Liver (tissue), 9 donors: Measurements from ENCODE around the gene DDX53. TPM values are rescaled to one million over a fixed set of nuclear protein-coding genes. Genes with fewer than 3 reads are reported as not detected.

Experiments used
- DNase-seq: peaks from one replicate; pipeline ENCODE4 v3.0.0-alpha.2; 2017; ENCODE audit warnings: low spot score
- H3K27ac ChIP-seq, 2 donors: one replicate each; pipeline ENCODE4 v1.7.0; 2013; ENCODE audit warnings: inconsistent platforms in 2 of 2, low read length in 2 of 2, control low read depth in 1 of 2, low read depth in 1 of 2, mild to moderate bottlenecking in 1 of 2
- H3K27me3 ChIP-seq, 4 donors: one replicate each; pipeline versions ENCODE4 v1.6.1 to v1.7.0; 2013; ENCODE audit warnings: low read length in 3 of 4, inconsistent platforms in 1 of 4, mild to moderate bottlenecking in 1 of 4, moderate library complexity in 1 of 4; ENCODE audit not compliant: control insufficient read depth in 4 of 4, insufficient read depth in 4 of 4
- H3K36me3 ChIP-seq, 4 donors: one replicate each; pipeline versions ENCODE4 v1.6.1 to v1.7.0; 2013; ENCODE audit warnings: low read length in 3 of 4, mild to moderate bottlenecking in 3 of 4, low read depth in 1 of 4, moderate library complexity in 1 of 4; ENCODE audit not compliant: control insufficient read depth in 4 of 4, insufficient read depth in 3 of 4
- H3K4me1 ChIP-seq, 4 donors: one replicate each; pipeline versions ENCODE4 v1.6.1 to v1.7.0; 2013; ENCODE audit warnings: low read length in 3 of 4, mild to moderate bottlenecking in 3 of 4, moderate library complexity in 1 of 4; ENCODE audit not compliant: control insufficient read depth in 4 of 4, insufficient read depth in 4 of 4
- H3K4me3 ChIP-seq, 3 donors: one replicate each; pipeline versions ENCODE4 v1.6.1 to v1.7.0; 2013; ENCODE audit warnings: low read length in 3 of 3, control low read depth in 1 of 3, low read depth in 1 of 3, mild to moderate bottlenecking in 1 of 3
- H3K9ac ChIP-seq, 2 donors: one replicate each; pipeline ENCODE4 v1.7.0; 2013; ENCODE audit warnings: low read length in 2 of 2, mild to moderate bottlenecking in 2 of 2, moderate library complexity in 2 of 2, control low read depth in 1 of 2, low read depth in 1 of 2
- H3K9me3 ChIP-seq, 4 donors: one replicate each; pipeline versions ENCODE4 v1.6.1 to v1.7.0; 2013; ENCODE audit warnings: low read length in 3 of 4; ENCODE audit not compliant: control insufficient read depth in 4 of 4
- EGR1 ChIP-seq, 2 donors: IDR thresholded peaks; 2 replicates each; pipeline ENCODE4 v1.6.1; 2016 to 2018; ENCODE audit warnings: antibody characterized with exemption in 2 of 2, low read depth in 2 of 2
- FOXA2 ChIP-seq: IDR thresholded peaks from 2 replicates; pipeline ENCODE4 v1.6.1; 2016; ENCODE audit warnings: antibody characterized with exemption
- GABPA ChIP-seq, 2 donors: IDR thresholded peaks in 1 of 2; conservative IDR thresholded peaks in 1 of 2; 2 replicates each; pipeline ENCODE4 v1.6.1; 2016; ENCODE audit warnings: antibody characterized with exemption in 2 of 2, mild to moderate bottlenecking in 1 of 2, moderate library complexity in 1 of 2
- HNF4A ChIP-seq, 2 donors: conservative IDR thresholded peaks; 2 replicates each; pipeline ENCODE4 v1.6.1; 2016; ENCODE audit warnings: antibody characterized with exemption in 2 of 2, mild to moderate bottlenecking in 2 of 2
- HNF4G ChIP-seq: IDR thresholded peaks from 2 replicates; pipeline ENCODE4 v1.6.1; 2016; ENCODE audit warnings: antibody characterized with exemption
- JUND ChIP-seq, 2 donors: IDR thresholded peaks; 2 replicates each; pipeline ENCODE4 v1.6.1; 2016; ENCODE audit warnings: antibody characterized with exemption in 2 of 2
- NR2F2 ChIP-seq: IDR thresholded peaks from 2 replicates; pipeline ENCODE4 v1.6.1; 2016; ENCODE audit warnings: antibody characterized with exemption
- RAD21 ChIP-seq, 2 donors: IDR thresholded peaks; 2 replicates each; pipeline ENCODE4 v1.6.1; 2016; ENCODE audit warnings: antibody characterized with exemption in 2 of 2, mild to moderate bottlenecking in 2 of 2
- RXRA ChIP-seq, 2 donors: IDR thresholded peaks; 2 replicates each; pipeline ENCODE4 v1.6.1; 2017 to 2018; ENCODE audit warnings: antibody characterized with exemption in 2 of 2, mild to moderate bottlenecking in 1 of 2
- SP1 ChIP-seq: IDR thresholded peaks from 2 replicates; pipeline ENCODE4 v1.6.1; 2018; ENCODE audit warnings: antibody characterized with exemption, mild to moderate bottlenecking
- TAF1 ChIP-seq: conservative IDR thresholded peaks from 2 replicates; pipeline ENCODE4 v1.6.1; 2016; ENCODE audit warnings: antibody characterized with exemption, mild to moderate bottlenecking
- YY1 ChIP-seq: IDR thresholded peaks from 2 replicates; pipeline ENCODE4 v1.6.1; 2016; ENCODE audit warnings: antibody characterized with exemption, mild to moderate bottlenecking
- WGBS: extraction: QIAGEN DNeasy Blood & Tissue Kit; methylation state at CpG from one replicate; pipeline ENCODE4 v1.1.7; 2013; 5-methylcytosine and 5-hydroxymethylcytosine counted together
- polyA plus RNA-seq, 2 donors: library from polyadenylated mRNA; stranded (reverse) in 1 of 2; unstranded in 1 of 2; fragments of 200-250 nt in 1 of 2; fragments of >200 nt in 1 of 2; fragmentation: Nextera tagmentation in 1 of 2; extraction: Ambion mirVana in 1 of 2; gene quantifications; one replicate each; pipeline versions ENCODE4 v1.2.1 to v1.2.3, GENCODE V29; 2013 to 2015
- total RNA-seq, 2 donors: library from RNA; depleted of rRNA; stranded (reverse); fragments of >200 nt; gene quantifications; one replicate each; pipeline ENCODE4 v1.2.3, GENCODE V29; 2014
- TF ChIP-seq, protein P1 (sequence below): IDR thresholded peaks from 2 replicates; pipeline ENCODE4 v1.6.1; 2016; ENCODE audit warnings: antibody characterized with exemption
- TF ChIP-seq, protein P2 (sequence below): IDR thresholded peaks from 2 replicates; pipeline ENCODE4 v1.6.1; 2016; ENCODE audit warnings: antibody characterized with exemption
- TF ChIP-seq, protein P3 (sequence below): fragments of 150-350 bp; IDR thresholded peaks from 2 replicates; pipeline ENCODE4 v1.5.1; 2017; ENCODE audit warnings: improper control_type of control experiment, low read depth, low read length; ENCODE audit not compliant: missing input control
- TF ChIP-seq, protein P4 (sequence below): IDR thresholded peaks from 2 replicates; pipeline ENCODE4 v1.6.1; 2016; ENCODE audit warnings: antibody characterized with exemption
- TF ChIP-seq, protein P5 (sequence below): IDR thresholded peaks from 2 replicates; pipeline ENCODE4 v1.6.1; 2016; ENCODE audit warnings: antibody characterized with exemption, mild to moderate bottlenecking
- donor health status: healthy.
- donor health status: healthy.
- donor health status: healthy.
- donor health status: healthy.
- donor health status: healthy.

Gene DDX53
- total and polyA plus RNA-seq, 4 donors, result not detected

DNA sequence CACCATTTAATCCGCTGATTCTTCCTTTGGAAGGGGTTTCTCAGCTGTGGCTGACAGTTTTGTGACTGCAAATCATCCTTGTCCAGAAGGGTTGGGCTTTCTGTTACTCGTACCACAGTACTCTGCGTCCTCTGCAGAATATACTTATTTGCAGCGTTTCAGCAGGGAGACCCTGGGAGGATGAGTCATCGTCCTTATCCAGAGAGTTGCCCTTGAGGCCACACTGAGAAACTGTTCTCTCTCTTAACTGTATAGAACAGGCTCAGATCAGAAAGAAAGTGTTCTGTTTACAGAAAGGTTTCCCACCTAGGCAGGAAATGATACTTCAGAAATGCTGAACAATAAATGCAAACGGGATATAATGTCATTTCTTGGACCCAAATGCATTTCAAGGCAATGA, 47.8 kb upstream of the DDX53 start:
- Histone ChIP-seq H3K4me1 (no peaks in the 10 kb centered on the region), H3K9ac (no peak overlapping the region), H3K4me3 (no peak overlapping the region), H3K27me3 (peaks cover 0 to 4% (median 0%) of the 10 kb centered on the region in 4 donors), H3K9me3 (no peaks in the 10 kb centered on the region), H3K27ac (no peak overlapping the region), H3K36me3 (no peaks in the 10 kb centered on the region)
- DNase-seq, result no peak
- TF ChIP-seq RAD21 (IDR thresholded peaks at IDR 0.05) (no peak), JUND (IDR thresholded peaks at IDR 0.05) (peak in 1 of 2 donors; percentile 12)
- 45% methylated on average over 6 of the region's 6 CpGs for WGBS

DNA sequence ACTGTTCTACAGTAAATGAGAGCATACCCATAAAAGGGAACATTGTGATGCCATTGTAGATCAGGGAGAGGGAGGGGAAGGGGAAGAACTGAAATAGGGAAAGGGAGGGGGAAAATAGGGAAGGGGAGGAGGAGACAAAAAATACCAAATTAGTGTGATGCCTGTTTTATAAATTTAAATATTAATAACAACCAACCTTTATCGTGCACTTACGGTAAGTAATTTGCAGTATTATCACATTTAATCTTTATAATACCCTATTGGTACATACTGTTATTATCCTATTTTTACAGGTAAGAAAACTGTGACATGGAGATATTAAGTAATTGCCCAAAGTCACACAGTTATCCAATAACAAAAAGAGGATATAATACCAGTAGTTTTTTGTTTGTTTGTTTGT, 41.5 kb upstream of the DDX53 start:
- no peak overlapping the region for H3K27ac ChIP-seq
- H3K27me3 ChIP-seq, result peaks cover 0 to 4% (median 0%) of the 10 kb centered on the region in 4 donors
- DNase-seq, result no peak
- H3K4me1 ChIP-seq, result no peaks in the 10 kb centered on the region
- H3K9me3 ChIP-seq, result no peaks in the 10 kb centered on the region
- no peaks in the 10 kb centered on the region for H3K36me3 ChIP-seq
- no peak overlapping the region for H3K9ac ChIP-seq
- TF ChIP-seq HNF4A (conservative IDR thresholded peaks at IDR 0.05), result no peak
- TF ChIP-seq, protein P1, sequence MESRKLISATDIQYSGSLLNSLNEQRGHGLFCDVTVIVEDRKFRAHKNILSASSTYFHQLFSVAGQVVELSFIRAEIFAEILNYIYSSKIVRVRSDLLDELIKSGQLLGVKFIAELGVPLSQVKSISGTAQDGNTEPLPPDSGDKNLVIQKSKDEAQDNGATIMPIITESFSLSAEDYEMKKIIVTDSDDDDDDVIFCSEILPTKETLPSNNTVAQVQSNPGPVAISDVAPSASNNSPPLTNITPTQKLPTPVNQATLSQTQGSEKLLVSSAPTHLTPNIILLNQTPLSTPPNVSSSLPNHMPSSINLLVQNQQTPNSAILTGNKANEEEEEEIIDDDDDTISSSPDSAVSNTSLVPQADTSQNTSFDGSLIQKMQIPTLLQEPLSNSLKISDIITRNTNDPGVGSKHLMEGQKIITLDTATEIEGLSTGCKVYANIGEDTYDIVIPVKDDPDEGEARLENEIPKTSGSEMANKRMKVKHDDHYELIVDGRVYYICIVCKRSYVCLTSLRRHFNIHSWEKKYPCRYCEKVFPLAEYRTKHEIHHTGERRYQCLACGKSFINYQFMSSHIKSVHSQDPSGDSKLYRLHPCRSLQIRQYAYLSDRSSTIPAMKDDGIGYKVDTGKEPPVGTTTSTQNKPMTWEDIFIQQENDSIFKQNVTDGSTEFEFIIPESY, result no peak
- TF ChIP-seq NR2F2, result no peak
- TF ChIP-seq, protein P2, sequence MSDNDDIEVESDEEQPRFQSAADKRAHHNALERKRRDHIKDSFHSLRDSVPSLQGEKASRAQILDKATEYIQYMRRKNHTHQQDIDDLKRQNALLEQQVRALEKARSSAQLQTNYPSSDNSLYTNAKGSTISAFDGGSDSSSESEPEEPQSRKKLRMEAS, result no peak
- TF ChIP-seq, protein P3, sequence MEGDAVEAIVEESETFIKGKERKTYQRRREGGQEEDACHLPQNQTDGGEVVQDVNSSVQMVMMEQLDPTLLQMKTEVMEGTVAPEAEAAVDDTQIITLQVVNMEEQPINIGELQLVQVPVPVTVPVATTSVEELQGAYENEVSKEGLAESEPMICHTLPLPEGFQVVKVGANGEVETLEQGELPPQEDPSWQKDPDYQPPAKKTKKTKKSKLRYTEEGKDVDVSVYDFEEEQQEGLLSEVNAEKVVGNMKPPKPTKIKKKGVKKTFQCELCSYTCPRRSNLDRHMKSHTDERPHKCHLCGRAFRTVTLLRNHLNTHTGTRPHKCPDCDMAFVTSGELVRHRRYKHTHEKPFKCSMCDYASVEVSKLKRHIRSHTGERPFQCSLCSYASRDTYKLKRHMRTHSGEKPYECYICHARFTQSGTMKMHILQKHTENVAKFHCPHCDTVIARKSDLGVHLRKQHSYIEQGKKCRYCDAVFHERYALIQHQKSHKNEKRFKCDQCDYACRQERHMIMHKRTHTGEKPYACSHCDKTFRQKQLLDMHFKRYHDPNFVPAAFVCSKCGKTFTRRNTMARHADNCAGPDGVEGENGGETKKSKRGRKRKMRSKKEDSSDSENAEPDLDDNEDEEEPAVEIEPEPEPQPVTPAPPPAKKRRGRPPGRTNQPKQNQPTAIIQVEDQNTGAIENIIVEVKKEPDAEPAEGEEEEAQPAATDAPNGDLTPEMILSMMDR, result no peak
- TF ChIP-seq GABPA (IDR thresholded peaks at IDR 0.05 in 1 of 2, conservative IDR thresholded peaks at IDR 0.05 in 1 of 2), result no peak
- no peak for TF ChIP-seq RAD21 (IDR thresholded peaks at IDR 0.05)
- no peak for TF ChIP-seq SP1
- TF ChIP-seq JUND (IDR thresholded peaks at IDR 0.05), result no peak
- no peak for TF ChIP-seq HNF4G
- TF ChIP-seq TAF1, result no peak
- H3K4me3 ChIP-seq, result no peak overlapping the region
- WGBS, result 91% methylated on average over 2 of the region's 2 CpGs

DNA sequence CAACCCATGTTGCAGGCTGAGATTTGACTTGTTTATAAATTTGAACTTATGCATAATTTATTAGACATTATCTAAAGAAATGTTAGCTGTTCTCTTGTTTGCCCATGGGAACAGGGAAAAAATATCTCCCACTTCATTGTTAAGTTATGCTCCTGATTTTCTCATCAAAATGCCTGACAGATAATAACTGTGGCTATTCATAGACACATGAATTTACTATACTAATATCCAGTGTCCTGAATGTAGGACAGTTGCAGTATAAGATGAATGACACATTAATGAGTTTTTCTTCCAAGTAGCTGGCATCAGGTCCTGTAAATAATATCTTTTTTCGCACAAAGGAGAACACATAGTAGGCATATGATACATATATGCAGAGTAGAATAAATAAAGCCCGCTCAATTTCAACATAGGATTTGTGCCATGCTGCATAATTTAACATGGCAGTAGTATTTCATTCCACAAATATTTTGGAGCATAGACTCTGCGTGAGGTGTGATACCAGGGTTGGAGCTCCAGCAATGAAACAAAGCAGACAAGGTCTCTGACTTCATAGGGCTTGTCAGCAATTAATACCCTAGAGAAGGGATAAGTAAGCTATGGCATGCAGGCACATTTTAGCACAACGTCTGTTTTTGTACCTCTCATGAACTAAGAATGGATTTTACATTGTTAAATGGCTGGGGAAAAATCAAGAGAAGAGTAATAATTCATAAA, 40.4 kb upstream of the DDX53 start:
- no peak overlapping the region for H3K9ac ChIP-seq
- WGBS, result 74% methylated on average over 4 of the region's 4 CpGs
- H3K27me3 ChIP-seq, result peaks cover 0 to 4% (median 0%) of the 10 kb centered on the region in 4 donors
- no peaks in the 10 kb centered on the region for H3K4me1 ChIP-seq
- no peaks in the 10 kb centered on the region for H3K9me3 ChIP-seq
- no peaks in the 10 kb centered on the region for H3K36me3 ChIP-seq
- H3K27ac ChIP-seq, result no peak overlapping the region
- no peak for DNase-seq
- H3K4me3 ChIP-seq, result no peak overlapping the region
- TF ChIP-seq EGR1 (IDR thresholded peaks at IDR 0.05; ENCODE audit: low read depth in 2 of 2) (no peak), RXRA (IDR thresholded peaks at IDR 0.05) (no peak), FOXA2 (no peak), SP1 (no peak), RAD21 (IDR thresholded peaks at IDR 0.05) (no peak), NR2F2 (no peak), HNF4G (no peak), HNF4A (conservative IDR thresholded peaks at IDR 0.05) (no peak), GABPA (IDR thresholded peaks at IDR 0.05 in 1 of 2, conservative IDR thresholded peaks at IDR 0.05 in 1 of 2) (no peak), YY1 (no peak)
- TF ChIP-seq, protein P1, result no peak
- TF ChIP-seq, protein P4, sequence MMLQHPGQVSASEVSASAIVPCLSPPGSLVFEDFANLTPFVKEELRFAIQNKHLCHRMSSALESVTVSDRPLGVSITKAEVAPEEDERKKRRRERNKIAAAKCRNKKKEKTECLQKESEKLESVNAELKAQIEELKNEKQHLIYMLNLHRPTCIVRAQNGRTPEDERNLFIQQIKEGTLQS, result no peak
- TF ChIP-seq, protein P5, sequence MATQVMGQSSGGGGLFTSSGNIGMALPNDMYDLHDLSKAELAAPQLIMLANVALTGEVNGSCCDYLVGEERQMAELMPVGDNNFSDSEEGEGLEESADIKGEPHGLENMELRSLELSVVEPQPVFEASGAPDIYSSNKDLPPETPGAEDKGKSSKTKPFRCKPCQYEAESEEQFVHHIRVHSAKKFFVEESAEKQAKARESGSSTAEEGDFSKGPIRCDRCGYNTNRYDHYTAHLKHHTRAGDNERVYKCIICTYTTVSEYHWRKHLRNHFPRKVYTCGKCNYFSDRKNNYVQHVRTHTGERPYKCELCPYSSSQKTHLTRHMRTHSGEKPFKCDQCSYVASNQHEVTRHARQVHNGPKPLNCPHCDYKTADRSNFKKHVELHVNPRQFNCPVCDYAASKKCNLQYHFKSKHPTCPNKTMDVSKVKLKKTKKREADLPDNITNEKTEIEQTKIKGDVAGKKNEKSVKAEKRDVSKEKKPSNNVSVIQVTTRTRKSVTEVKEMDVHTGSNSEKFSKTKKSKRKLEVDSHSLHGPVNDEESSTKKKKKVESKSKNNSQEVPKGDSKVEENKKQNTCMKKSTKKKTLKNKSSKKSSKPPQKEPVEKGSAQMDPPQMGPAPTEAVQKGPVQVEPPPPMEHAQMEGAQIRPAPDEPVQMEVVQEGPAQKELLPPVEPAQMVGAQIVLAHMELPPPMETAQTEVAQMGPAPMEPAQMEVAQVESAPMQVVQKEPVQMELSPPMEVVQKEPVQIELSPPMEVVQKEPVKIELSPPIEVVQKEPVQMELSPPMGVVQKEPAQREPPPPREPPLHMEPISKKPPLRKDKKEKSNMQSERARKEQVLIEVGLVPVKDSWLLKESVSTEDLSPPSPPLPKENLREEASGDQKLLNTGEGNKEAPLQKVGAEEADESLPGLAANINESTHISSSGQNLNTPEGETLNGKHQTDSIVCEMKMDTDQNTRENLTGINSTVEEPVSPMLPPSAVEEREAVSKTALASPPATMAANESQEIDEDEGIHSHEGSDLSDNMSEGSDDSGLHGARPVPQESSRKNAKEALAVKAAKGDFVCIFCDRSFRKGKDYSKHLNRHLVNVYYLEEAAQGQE, result no peak
